ENCODE results near the gene ILRUN. TPM values are rescaled to one million over a fixed set of nuclear protein-coding genes. Genes with fewer than 3 reads are reported as not detected.

ILRUN gene
- total RNA-seq, 2 experiments from 2014 or later = 27.1 to 82.7 TPM

DNA sequence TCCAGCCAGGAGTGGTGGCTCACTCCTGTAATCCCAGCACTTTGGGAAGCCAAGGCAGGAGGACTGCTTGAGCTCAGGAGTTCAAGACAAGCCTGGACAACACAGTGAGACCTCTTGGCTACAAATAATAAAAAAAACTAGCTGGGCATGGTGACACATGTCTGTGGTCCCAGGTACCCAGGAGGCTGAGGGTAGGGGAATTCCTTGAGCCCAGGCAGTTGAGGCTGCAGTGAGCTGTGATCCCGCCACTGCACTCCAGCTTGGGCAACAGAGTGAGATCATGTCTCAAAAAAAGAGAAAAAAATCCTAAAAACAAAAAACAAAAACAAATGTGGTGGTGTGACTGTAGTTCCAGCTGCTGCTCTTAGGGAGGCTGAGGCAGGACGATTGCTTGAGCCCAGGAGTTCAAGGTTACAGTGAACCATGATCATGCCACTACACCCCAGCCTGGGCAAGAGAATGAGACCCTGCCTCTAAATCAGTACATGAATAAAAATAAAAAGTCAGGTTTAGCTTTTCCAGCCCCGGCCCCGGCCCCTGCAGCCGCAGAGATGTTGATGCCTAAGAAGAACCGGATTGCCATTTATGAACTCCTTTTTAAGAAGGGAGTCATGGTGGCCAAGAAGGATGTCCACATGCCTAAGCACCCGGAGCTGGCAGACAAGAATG is 47.2 kb upstream of the ILRUN start:
- POLR2A ChIA-PET = interaction anchor here (0.6 kb wide), 1 partner anchor 50 kb away, joined by 3 read pairs; no protein-coding TSS in a partner anchor
- CTCF ChIA-PET (ENCODE audit: unreplicated experiment) = no interaction called here
- no peaks in the 10 kb centered on the region for H3K79me2 ChIP-seq (ENCODE audit: insufficient read depth, low read depth, low read length)

DNA sequence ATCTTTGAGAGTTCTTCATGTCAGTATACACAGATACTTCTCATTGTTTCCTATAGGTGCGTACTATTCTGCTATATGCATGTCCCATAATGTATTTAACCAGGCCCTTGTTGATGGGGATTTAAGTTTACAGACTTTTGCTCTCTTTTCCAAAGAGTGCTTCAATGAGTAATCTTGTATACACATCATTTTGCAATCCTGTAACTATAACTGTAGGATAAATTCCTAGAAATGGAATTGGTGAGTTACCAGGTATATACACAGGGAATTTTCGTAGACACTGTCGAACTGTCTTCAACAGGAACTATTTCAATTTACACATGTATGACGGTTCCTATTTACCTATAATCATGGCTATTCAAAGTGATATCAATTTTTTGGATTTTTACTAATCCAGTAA is 45.5 kb upstream of the ILRUN start:
- no peaks in the 10 kb centered on the region for H3K9me3 ChIP-seq (ENCODE audit: low read length)
- CTCF ChIA-PET (ENCODE audit: unreplicated experiment) = no interaction called here
- no peak overlapping the region for H3K4me3 ChIP-seq (ENCODE audit: low read depth, low read length, poor library complexity, severe bottlenecking)
- no peak for DNase-seq (ENCODE audit: low spot score)
- H3K4me2 ChIP-seq (ENCODE audit: low read length) = no peak overlapping the region
- H4K20me1 ChIP-seq (ENCODE audit: insufficient read depth, low read length) = no peaks in the 10 kb centered on the region
- intact Hi-C loops (cut with micrococcal nuclease; ENCODE audit: unreplicated experiment) = no loop called here
- TF ChIP-seq EZH2phosphoT487 (IDR thresholded peaks at IDR 0.05; ENCODE audit: borderline replicate concordance, low read depth, low read length) = no peak
- TF ChIP-seq, protein P1, sequence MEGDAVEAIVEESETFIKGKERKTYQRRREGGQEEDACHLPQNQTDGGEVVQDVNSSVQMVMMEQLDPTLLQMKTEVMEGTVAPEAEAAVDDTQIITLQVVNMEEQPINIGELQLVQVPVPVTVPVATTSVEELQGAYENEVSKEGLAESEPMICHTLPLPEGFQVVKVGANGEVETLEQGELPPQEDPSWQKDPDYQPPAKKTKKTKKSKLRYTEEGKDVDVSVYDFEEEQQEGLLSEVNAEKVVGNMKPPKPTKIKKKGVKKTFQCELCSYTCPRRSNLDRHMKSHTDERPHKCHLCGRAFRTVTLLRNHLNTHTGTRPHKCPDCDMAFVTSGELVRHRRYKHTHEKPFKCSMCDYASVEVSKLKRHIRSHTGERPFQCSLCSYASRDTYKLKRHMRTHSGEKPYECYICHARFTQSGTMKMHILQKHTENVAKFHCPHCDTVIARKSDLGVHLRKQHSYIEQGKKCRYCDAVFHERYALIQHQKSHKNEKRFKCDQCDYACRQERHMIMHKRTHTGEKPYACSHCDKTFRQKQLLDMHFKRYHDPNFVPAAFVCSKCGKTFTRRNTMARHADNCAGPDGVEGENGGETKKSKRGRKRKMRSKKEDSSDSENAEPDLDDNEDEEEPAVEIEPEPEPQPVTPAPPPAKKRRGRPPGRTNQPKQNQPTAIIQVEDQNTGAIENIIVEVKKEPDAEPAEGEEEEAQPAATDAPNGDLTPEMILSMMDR (conservative IDR thresholded peaks at IDR 0.05; ENCODE audit: low read length) = no peak
- H3K36me3 ChIP-seq (ENCODE audit: insufficient read depth, low read length) = no peaks in the 10 kb centered on the region
- no peaks in the 10 kb centered on the region for H3K9me2 ChIP-seq (ENCODE audit: insufficient read depth, low read length)
- BruUV-seq (replicated peaks) = no TSS peak
- H3K79me2 ChIP-seq (ENCODE audit: insufficient read depth, low read depth, low read length) = no peaks in the 10 kb centered on the region
- POLR2A ChIA-PET = interaction anchor here (0.9 kb wide), 1 partner anchor 69 kb away, joined by 3 read pairs; no protein-coding TSS in a partner anchor
- no peak overlapping the region for H2AFZ ChIP-seq (ENCODE audit: low read length)
- H3K4me1 ChIP-seq (ENCODE audit: insufficient read depth, low read length, poor library complexity, severe bottlenecking) = no peaks in the 10 kb centered on the region
- no peak overlapping the region for H3K27ac ChIP-seq (ENCODE audit: low read depth, low read length, poor library complexity, severe bottlenecking)

More for the DNA sequence above, 47.2 kb upstream of the ILRUN start:
- no peak for TF ChIP-seq EZH2phosphoT487 (IDR thresholded peaks at IDR 0.05; ENCODE audit: borderline replicate concordance, low read depth, low read length)
- TF ChIP-seq, protein P1 (conservative IDR thresholded peaks at IDR 0.05; ENCODE audit: low read length) = no peak
- no peak overlapping the region for H2AFZ ChIP-seq (ENCODE audit: low read length)
- H3K27ac ChIP-seq (ENCODE audit: low read depth, low read length, poor library complexity, severe bottlenecking) = no peak overlapping the region
- no peaks in the 10 kb centered on the region for H4K20me1 ChIP-seq (ENCODE audit: insufficient read depth, low read length)
- no TSS peak for BruUV-seq (replicated peaks)
- no peaks in the 10 kb centered on the region for H3K9me3 ChIP-seq (ENCODE audit: low read length)
- intact Hi-C loops (cut with micrococcal nuclease; ENCODE audit: unreplicated experiment) = no loop called here
- no peaks in the 10 kb centered on the region for H3K36me3 ChIP-seq (ENCODE audit: insufficient read depth, low read length)
- no peaks in the 10 kb centered on the region for H3K9me2 ChIP-seq (ENCODE audit: insufficient read depth, low read length)
- H3K4me3 ChIP-seq (ENCODE audit: low read depth, low read length, poor library complexity, severe bottlenecking) = no peak overlapping the region
- no peak for DNase-seq (ENCODE audit: low spot score)
- H3K4me2 ChIP-seq (ENCODE audit: low read length) = no peak overlapping the region
- H3K4me1 ChIP-seq (ENCODE audit: insufficient read depth, low read length, poor library complexity, severe bottlenecking) = no peaks in the 10 kb centered on the region

DNA sequence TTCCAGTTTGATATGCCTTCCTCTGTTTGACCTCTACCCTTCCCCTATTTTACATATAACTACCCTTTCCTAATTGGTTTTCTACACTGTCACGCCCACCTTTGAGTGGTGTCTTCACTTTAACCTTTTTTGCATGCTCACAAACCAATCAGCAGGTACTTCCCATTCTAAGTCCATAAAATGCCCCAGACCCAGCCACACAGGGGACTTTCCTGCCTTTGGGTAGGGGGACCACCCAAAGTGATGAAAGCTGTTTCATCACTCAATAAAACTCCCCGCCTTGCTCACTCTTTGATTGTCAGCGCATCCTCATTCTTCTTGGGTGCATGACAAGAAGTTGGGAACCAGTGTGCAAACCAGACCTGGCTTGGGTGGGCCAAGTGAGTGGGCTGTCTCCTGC is 40.3 kb upstream of the ILRUN start:
- Histone ChIP-seq H2AFZ (ENCODE audit: low read length) (no peak overlapping the region), H3K4me2 (ENCODE audit: low read length) (no peak overlapping the region), H3K9me3 (ENCODE audit: low read length) (no peaks in the 10 kb centered on the region), H4K20me1 (ENCODE audit: insufficient read depth, low read length) (no peaks in the 10 kb centered on the region), H3K4me3 (ENCODE audit: low read depth, low read length, poor library complexity, severe bottlenecking) (no peak overlapping the region), H3K27ac (ENCODE audit: low read depth, low read length, poor library complexity, severe bottlenecking) (no peak overlapping the region), H3K9me2 (ENCODE audit: insufficient read depth, low read length) (no peaks in the 10 kb centered on the region), H3K79me2 (ENCODE audit: insufficient read depth, low read depth, low read length) (no peaks in the 10 kb centered on the region), H3K4me1 (ENCODE audit: insufficient read depth, low read length, poor library complexity, severe bottlenecking) (no peaks in the 10 kb centered on the region), H3K36me3 (ENCODE audit: insufficient read depth, low read length) (no peaks in the 10 kb centered on the region)
- TF ChIP-seq, protein P1 (conservative IDR thresholded peaks at IDR 0.05; ENCODE audit: low read length) = no peak
- no peak for TF ChIP-seq EZH2phosphoT487 (IDR thresholded peaks at IDR 0.05; ENCODE audit: borderline replicate concordance, low read depth, low read length)
- ChIA-PET CTCF (ENCODE audit: unreplicated experiment) (no interaction called here), POLR2A (no interaction called here)
- DNase-seq (ENCODE audit: low spot score) = no peak
- intact Hi-C loops (cut with micrococcal nuclease; ENCODE audit: unreplicated experiment) = no loop called here
- BruUV-seq (replicated peaks) = no TSS peak
